Subcutaneous adipose tissue (tissue), 4 donors: Measurements from ENCODE around the gene HDAC7. TPM values are rescaled to one million over a fixed set of nuclear protein-coding genes. Genes with fewer than 3 reads are reported as not detected.

ENCODE experiments used
- CTCF ChIP-seq: fragments of 450-650 bp; IDR thresholded peaks from one replicate; pipeline ENCODE4 v1.5.1; 2016; ENCODE audit warnings: low read depth, mild to moderate bottlenecking, control low read depth, antibody characterized with exemption, moderate library complexity
- total RNA-seq, 4 donors: library from RNA; depleted of rRNA; stranded (reverse); fragments of >200 nt; gene quantifications; one replicate each; pipeline ENCODE4 v1.1.0, GENCODE V29; 2016

The HDAC7 gene
- total RNA-seq, 4 donors from 2014 or later, result 25.8 to 72.9 (median 43.0) TPM

GRCh38 chr12:47750229-47750798, 69.4 kb downstream of the HDAC7 start:
- TF ChIP-seq CTCF, result no peak

GRCh38 chr12:47748899-47749298, 70.8 kb downstream of the HDAC7 start:
- no peak for TF ChIP-seq CTCF

GRCh38 chr12:47748507-47748828, 71.2 kb downstream of the HDAC7 start:
- TF ChIP-seq CTCF, result no peak

- TF ChIP-seq CTCF, result no peak
Observed at GRCh38 chr12:47747596-47748506, 71.9 kb downstream of the HDAC7 start.

- TF ChIP-seq CTCF, result no peak
Observed at GRCh38 chr12:47747126-47747525, 72.6 kb downstream of the HDAC7 start.

- TF ChIP-seq CTCF, result no peak
Observed at GRCh38 chr12:47746523-47746922, 73.2 kb downstream of the HDAC7 start.

- TF ChIP-seq CTCF, result no peak
Observed at GRCh38 chr12:47746073-47746472, 73.6 kb downstream of the HDAC7 start.
